K562 treated with DMSO at 1 percent for 48 hours (cell line): ENCODE data around the gene SPATS1. TPM values are rescaled to one million over a fixed set of nuclear protein-coding genes. Genes with fewer than 3 reads are reported as not detected.

Experiments
- total RNA-seq: library from RNA; unstranded; fragments of 300-600 nt; gene quantifications from 2 replicates; pipeline ENCODE4 v1.2.3, GENCODE V29; 2022; ENCODE audit warnings: low replicate concordance; ENCODE audit errors: extremely low read depth

SPATS1 gene
- total RNA-seq = not detected in 2 replicates

GRCh38 chr6:44342489-44342888 is at the start of gene SPATS1:
Gene SPATS1, plus strand, starts transcription at chr6:44342650. Its CDS starts 446 bp downstream, at chr6:44343096.

GRCh38 chr6:44312901-44313788 is 29.3 kb upstream of the SPATS1 start, which contains the start of gene AARS2:
Gene AARS2, minus strand, starts transcription at chr6:44313347. Its CDS starts 24 bp downstream, at chr6:44313323.

GRCh38 chr6:44387346-44388134 is 45.1 kb downstream of the SPATS1 start, which contains the start of gene CDC5L:
Gene CDC5L, plus strand, starts transcription at chr6:44387706. Its CDS starts 118 bp downstream, at chr6:44387824.

Other genes starting within 250 kb of the SPATS1 start
- not detected in 2 replicates for gene MRPL14, start 215.2 kb upstream of the SPATS1 start, total RNA-seq
- not detected in 2 replicates for gene TMEM63B, start 215.1 kb upstream of the SPATS1 start, total RNA-seq
- not detected in 2 replicates for gene CAPN11, start 183.8 kb upstream of the SPATS1 start, total RNA-seq
- not detected in 2 replicates for gene MYMX, start 125.7 kb upstream of the SPATS1 start, total RNA-seq
- 971 TPM in 1 of 2 replicates, not detected in the other for gene SLC29A1, start 119.1 kb upstream of the SPATS1 start, total RNA-seq
- gene HSP90AB1, start 95.5 kb upstream of the SPATS1 start, total RNA-seq = 694 and 765 TPM in 2 replicates
- not detected in 2 replicates for gene SLC35B2, start 85.1 kb upstream of the SPATS1 start, total RNA-seq
- not detected in 2 replicates for gene NFKBIE, start 77.1 kb upstream of the SPATS1 start, total RNA-seq
- not detected in 2 replicates for gene TMEM151B, start 72.2 kb upstream of the SPATS1 start, total RNA-seq
- not detected in 2 replicates for gene AARS2, start 29.3 kb upstream of the SPATS1 start, total RNA-seq
- gene CDC5L, start 45.1 kb downstream of the SPATS1 start, total RNA-seq = not detected in 2 replicates